MM.1S (cell line): ENCODE results near the gene TMEM238.

Experiments
- DNase-seq: peaks from one replicate; pipeline ENCODE4 v3.0.0-alpha.2; 2015
- H2AFZ ChIP-seq: fragments of 300-600 bp; sonication (generic); 2 replicates; pipeline ENCODE4 v1.6.0; 2016; ENCODE audit warnings: antibody characterized with exemption, low read length
- H3F3A ChIP-seq: fragments of 300-600 bp; sonication (generic); 2 replicates; pipeline ENCODE4 v1.6.1; 2016; ENCODE audit warnings: mild to moderate bottlenecking, antibody characterized with exemption, low read length, moderate library complexity, mixed read lengths; ENCODE audit not compliant: insufficient read depth
- H3K27ac ChIP-seq: fragments of 300-600 bp; sonication (generic); 2 replicates; pipeline ENCODE4 v1.5.1; 2016; ENCODE audit warnings: mild to moderate bottlenecking, low read length
- H3K27me3 ChIP-seq: fragments of 300-600 bp; sonication (generic); replicated peaks from 2 replicates; pipeline ENCODE4 v1.6.0; 2016; ENCODE audit warnings: low read length; ENCODE audit not compliant: insufficient read depth
- H3K36me3 ChIP-seq: fragments of 300-600 bp; sonication (generic); replicated peaks from 2 replicates; pipeline ENCODE4 v1.6.1; 2016; ENCODE audit warnings: mild to moderate bottlenecking, low read length, mixed read lengths; ENCODE audit not compliant: insufficient read depth
- H3K4me1 ChIP-seq: fragments of 300-600 bp; sonication (generic); 2 replicates; pipeline ENCODE4 v1.6.1; 2016; ENCODE audit warnings: low read length, mixed read lengths
- H3K4me2 ChIP-seq: fragments of 300-600 bp; sonication (generic); 2 replicates; pipeline ENCODE4 v1.6.0; 2016; ENCODE audit warnings: low read depth, low read length
- H3K4me3 ChIP-seq: fragments of 300-600 bp; sonication (generic); 2 replicates; pipeline ENCODE4 v1.5.1; 2016; ENCODE audit warnings: low read length, mixed read lengths
- H3K79me2 ChIP-seq: fragments of 300-600 bp; sonication (generic); 2 replicates; pipeline ENCODE4 v1.6.1; 2016; ENCODE audit warnings: mixed run types, low read length, mixed read lengths
- H3K9ac ChIP-seq: fragments of 300-600 bp; sonication (generic); 2 replicates; pipeline ENCODE4 v1.6.1; 2016; ENCODE audit warnings: low read length, mixed read lengths
- H3K9me2 ChIP-seq: fragments of 300-600 bp; sonication (generic); replicated peaks from 2 replicates; pipeline ENCODE4 v1.6.1; 2016; ENCODE audit warnings: mild to moderate bottlenecking, low read length, mixed read lengths; ENCODE audit not compliant: insufficient read depth
- H3K9me3 ChIP-seq: fragments of 300-600 bp; sonication (generic); replicated peaks from 2 replicates; pipeline ENCODE4 v1.6.1; 2016; ENCODE audit warnings: mild to moderate bottlenecking, low read length, mixed read lengths; ENCODE audit not compliant: insufficient read depth
- H4K20me1 ChIP-seq: fragments of 300-600 bp; sonication (generic); 2 replicates; pipeline ENCODE4 v1.6.1; 2016; ENCODE audit warnings: mild to moderate bottlenecking, low read length, moderate library complexity, mixed read lengths; ENCODE audit not compliant: insufficient read depth
- EZH2 ChIP-seq: fragments of 300-600 bp; sonication (generic); optimal IDR thresholded peaks from 2 replicates; pipeline ENCODE3; 2017; ENCODE audit warnings: low read depth, mild to moderate bottlenecking, antibody characterized with exemption, low read length, mixed read lengths
- EZH2phosphoT487 ChIP-seq: fragments of 300-600 bp; sonication (generic); IDR thresholded peaks from 2 replicates; pipeline ENCODE4 v1.6.1; 2018; ENCODE audit warnings: antibody characterized with exemption, low read length
- TF ChIP-seq, protein P1 (sequence below): fragments of 300-600 bp; sonication (generic); IDR thresholded peaks from 2 replicates; pipeline ENCODE4 v1.5.1; 2016; ENCODE audit warnings: antibody characterized with exemption, low read length, mixed read lengths

TMEM238 gene

DNA sequence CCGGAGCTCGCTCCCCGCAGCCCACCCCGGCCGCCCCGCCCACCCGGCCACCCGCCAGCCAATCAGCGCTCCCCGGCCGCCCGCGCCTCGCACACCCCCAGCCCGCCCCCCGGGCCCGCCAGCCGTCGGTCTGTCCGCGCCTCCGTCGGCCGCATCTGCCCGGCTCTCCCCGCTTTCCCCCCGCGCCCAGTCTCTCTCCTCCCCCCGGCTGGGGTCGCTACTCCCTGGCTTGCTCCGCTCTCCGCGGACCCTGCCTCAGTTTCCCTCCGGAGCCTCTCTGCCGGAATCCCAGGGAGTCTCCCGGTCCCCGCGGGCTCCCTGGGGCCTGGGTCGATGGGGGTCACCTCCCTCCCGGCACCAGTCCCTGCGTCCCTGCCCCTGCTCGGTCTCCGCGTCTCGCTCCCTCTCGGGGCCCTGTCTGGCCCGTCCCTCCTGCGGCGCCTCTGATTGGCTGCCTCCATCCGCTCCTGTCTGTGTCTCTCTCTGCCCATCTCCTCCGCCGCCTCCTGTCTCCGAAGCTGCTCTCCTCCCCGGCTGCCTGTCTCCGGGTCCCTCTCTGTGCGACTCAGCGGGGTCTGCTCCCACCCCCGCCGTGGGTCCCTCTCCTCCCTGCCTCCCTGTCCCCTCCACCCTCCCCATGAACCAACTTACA lies 14.3 kb downstream of the TMEM238 start:
- Histone ChIP-seq H3K4me1 (no peaks in the 10 kb centered on the region), H3K4me2 (peak overlapping the region; percentile 34; the same call in 1 of the 2 replicates), H3K27me3 (peaks cover 76% of the 10 kb centered on the region), H3K4me3 (no peak overlapping the region), H3K9me2 (no peaks in the 10 kb centered on the region), H3F3A (no peaks in the 10 kb centered on the region), H3K9me3 (no peaks in the 10 kb centered on the region), H3K9ac (no peak overlapping the region), H2AFZ (no peak overlapping the region), H4K20me1 (no peaks in the 10 kb centered on the region), H3K27ac (no peak overlapping the region), H3K36me3 (no peaks in the 10 kb centered on the region), H3K79me2 (no peaks in the 10 kb centered on the region)
- no peak for DNase-seq
- peak; percentile 98 for TF ChIP-seq EZH2
- TF ChIP-seq, protein P1, sequence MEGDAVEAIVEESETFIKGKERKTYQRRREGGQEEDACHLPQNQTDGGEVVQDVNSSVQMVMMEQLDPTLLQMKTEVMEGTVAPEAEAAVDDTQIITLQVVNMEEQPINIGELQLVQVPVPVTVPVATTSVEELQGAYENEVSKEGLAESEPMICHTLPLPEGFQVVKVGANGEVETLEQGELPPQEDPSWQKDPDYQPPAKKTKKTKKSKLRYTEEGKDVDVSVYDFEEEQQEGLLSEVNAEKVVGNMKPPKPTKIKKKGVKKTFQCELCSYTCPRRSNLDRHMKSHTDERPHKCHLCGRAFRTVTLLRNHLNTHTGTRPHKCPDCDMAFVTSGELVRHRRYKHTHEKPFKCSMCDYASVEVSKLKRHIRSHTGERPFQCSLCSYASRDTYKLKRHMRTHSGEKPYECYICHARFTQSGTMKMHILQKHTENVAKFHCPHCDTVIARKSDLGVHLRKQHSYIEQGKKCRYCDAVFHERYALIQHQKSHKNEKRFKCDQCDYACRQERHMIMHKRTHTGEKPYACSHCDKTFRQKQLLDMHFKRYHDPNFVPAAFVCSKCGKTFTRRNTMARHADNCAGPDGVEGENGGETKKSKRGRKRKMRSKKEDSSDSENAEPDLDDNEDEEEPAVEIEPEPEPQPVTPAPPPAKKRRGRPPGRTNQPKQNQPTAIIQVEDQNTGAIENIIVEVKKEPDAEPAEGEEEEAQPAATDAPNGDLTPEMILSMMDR = no peak
- TF ChIP-seq EZH2phosphoT487 = peak; percentile 86

DNA sequence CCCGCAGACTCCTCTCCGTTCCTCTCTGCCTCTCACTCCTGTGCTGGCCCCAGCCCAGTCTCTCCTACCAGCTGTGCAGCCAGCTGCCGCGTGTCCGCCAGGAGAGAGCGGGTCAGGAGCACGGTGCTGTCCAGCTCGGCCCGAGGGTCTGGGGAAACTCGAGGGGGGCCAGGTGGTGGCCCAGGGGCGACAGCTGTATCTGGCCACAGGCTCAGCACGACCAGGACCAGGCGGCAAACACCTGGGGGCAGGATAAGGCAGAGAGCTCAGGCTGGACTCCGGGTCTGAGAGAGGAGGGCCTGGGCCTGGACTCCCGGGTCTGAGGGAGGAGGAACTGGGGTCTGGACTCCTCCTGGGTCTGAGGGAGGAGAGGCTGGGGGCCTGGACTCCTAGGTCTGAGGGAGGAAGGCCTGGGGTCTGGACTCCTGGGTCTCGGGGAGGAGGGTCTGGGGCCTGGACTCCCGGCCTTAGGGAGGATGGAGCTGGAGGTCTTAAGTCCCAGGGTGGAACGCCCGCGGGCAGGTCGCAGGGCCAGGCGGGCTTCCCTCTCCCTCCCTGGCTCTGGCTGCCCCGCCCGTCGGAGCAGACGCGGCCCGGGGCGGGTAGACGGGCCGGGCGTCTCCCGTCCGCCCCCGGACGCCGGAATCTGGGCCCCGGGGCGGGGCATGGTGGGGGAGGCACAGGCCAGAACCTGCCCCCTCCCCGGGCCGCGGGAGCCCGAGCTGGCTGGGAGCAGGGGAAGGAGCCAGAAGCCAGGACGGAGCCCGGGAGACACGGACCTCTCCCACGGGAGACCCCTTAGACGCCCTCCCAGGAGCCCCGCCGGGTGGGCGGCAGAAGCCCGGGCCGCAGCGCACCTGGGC lies 15.2 kb downstream of the TMEM238 start:
- no peak for TF ChIP-seq EZH2phosphoT487
- TF ChIP-seq, protein P1 = no peak
- peak; percentile 85 for TF ChIP-seq EZH2
- Histone ChIP-seq H3K27me3 (peaks cover 84% of the 10 kb centered on the region), H3K9ac (no peak overlapping the region), H3K9me2 (no peaks in the 10 kb centered on the region), H3K4me1 (no peaks in the 10 kb centered on the region), H3K36me3 (no peaks in the 10 kb centered on the region), H3K27ac (no peak overlapping the region), H2AFZ (no peak overlapping the region), H3K4me3 (no peak overlapping the region), H3K79me2 (no peaks in the 10 kb centered on the region), H3F3A (no peaks in the 10 kb centered on the region), H3K9me3 (no peaks in the 10 kb centered on the region), H4K20me1 (no peaks in the 10 kb centered on the region), H3K4me2 (peak overlapping the region; percentile 39; the same call in 1 of the 2 replicates)
- DNase-seq = no peak

DNA sequence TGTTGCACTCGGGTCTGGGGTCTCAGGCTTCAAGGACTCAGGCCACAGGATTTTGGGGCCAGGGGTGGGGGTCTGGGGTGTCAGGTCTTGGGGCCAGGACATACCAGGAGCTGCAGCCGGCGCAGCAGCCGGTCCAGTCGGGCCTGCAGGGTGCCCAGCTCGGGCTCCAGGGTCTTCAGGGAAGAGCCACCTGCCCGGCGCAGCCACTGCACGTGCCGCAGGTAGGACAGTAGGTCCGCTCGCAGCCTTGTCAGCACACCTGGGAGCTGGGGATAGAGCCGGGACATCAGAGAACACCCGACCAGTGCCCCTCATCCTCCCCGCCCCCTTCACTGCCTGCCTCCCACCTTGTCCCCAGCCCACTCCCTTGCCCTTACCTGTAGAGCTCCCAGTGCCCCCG lies 16.0 kb downstream of the TMEM238 start:
- H3K4me3 ChIP-seq = no peak overlapping the region
- no peak overlapping the region for H3K9ac ChIP-seq
- H3K36me3 ChIP-seq = no peaks in the 10 kb centered on the region
- no peak for TF ChIP-seq EZH2phosphoT487
- TF ChIP-seq, protein P1 = no peak
- TF ChIP-seq EZH2 = no peak
- H3K9me3 ChIP-seq = no peaks in the 10 kb centered on the region
- no peak overlapping the region for H2AFZ ChIP-seq
- no peak for DNase-seq
- no peaks in the 10 kb centered on the region for H3K4me1 ChIP-seq
- H3F3A ChIP-seq = no peaks in the 10 kb centered on the region
- H3K27me3 ChIP-seq = peaks cover 84% of the 10 kb centered on the region
- no peak overlapping the region for H3K4me2 ChIP-seq
- no peaks in the 10 kb centered on the region for H3K79me2 ChIP-seq
- no peaks in the 10 kb centered on the region for H3K9me2 ChIP-seq
- H3K27ac ChIP-seq = no peak overlapping the region
- no peaks in the 10 kb centered on the region for H4K20me1 ChIP-seq
